Stimulated activated CD8-positive, alpha-beta memory T cell treated with anti-CD3 and anti-CD28 coated beads, Interleukin-7, amount 100 ng/mL, for 1 hour (primary cell): Measurements from ENCODE around the gene STXBP2.

Source experiments
- DNase-seq, 2 donors: peaks; one replicate each; pipeline ENCODE4 v3.0.0-alpha.2; 2020; ENCODE audit warnings: low read depth in 2 of 2

STXBP2 gene

GRCh38 chr19:7650148-7650547, 13.2 kb downstream of the STXBP2 start:
- DNase-seq = no peak

DNA sequence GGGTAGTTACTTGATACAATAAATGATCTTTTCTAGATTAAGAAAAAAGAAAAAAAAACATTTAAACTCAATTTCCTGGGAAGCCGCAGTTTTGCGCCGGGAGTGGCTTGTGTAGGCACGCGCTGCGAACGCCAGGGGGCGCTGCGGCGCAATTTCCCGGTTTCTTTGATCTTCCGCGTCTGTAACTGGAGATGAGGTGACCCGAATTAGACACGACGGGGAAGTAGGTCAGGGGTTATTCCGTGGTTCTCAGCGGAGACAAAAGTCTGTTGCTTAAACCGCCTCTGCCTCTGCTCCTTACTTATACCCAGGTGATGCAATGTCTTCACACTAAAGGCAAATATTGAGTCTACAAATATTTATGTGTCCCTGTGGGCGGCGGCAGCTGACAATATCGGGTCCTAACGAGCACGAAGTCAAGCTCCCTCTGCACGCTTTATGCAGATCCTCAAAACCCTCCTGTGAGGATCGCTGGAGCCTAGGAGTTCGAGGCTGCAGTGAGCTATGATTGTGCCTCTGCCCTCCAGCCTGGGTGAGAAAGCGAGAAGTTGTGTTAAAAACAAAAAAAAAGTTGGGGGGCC, 15.2 kb downstream of the STXBP2 start:
- peak; percentile 69 to 81 for DNase-seq

- DNase-seq = no peak
These were observed 17.5 kb downstream of the STXBP2 start for GRCh38 chr19:7654401-7654800.

DNA sequence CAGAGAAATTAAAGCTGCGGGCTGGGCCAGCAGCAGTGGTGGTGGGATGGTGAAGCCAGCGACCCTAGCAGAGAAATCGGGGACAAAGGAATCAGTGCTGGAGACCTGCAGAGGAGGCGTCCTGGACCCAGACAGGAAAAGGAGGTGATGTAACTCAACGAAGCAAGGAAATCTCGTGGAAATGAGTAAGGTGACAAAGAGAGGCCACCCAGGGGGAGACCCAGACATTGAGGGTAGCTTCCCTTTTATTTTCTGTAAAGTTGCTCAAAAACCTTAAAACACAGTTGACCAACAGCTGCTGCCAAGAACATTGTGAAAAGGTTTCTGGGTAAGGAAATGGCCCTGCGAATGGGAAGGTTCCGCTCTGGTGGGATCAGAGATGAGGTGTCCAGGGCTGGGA, 18.7 kb downstream of the STXBP2 start:
- no peak for DNase-seq

DNA sequence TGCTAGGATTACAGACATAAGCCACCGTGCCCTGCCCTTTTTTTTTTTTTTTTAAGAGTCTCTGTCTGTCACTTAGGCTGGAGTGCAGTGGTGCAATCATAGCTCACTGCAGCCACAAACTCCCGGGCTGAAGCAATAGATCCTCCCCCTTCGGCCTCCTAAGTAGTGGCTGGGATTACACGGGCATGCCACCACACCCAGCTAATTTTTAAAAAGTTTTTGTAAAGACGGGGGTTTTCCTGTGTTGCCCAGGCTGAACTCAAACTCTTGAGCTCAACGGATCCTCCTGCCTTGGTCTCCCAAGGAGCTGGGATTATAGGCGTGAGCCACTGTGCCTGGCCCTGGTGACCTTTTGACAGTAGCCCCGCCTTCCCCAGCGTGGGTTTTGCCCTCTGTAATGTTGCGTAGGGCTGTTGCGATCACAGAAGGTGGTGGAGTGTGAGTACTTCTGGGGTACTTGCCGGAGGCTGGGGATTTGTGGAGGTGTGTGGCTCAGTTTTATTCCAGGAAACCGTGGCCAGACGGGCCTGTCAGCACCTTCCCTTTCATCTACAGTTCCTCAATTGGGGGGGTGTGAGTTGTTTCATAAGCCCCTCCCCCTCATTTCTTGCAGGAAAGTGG, 20.3 kb downstream of the STXBP2 start:
- no peak for DNase-seq

DNA sequence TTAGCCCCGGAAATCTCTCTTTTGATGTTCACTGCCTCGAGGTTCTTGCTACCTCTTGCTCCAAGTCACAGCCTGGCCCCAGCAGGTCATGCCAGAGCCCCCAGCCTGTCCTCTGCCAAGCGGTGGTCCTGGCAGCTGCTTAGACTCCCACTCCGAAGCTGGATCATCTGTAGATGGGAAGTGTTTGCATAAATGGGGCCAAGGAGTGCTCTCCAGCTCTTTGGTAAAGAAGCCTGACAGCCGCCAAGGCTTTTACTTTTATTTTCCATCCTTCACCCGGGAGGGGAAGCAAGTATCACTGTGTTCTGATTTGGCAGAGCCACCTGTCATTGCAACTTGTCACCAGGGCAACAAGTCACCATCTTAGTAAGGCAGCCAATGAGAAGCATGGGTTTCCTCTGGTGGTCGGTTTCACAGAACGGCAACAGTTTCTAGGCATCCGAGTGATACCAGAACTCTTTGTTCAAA, 21.3 kb downstream of the STXBP2 start:
- DNase-seq = no peak

- no peak for DNase-seq
These were observed 25.0 kb downstream of the STXBP2 start for GRCh38 chr19:7661744-7662538.

- no peak for DNase-seq
These were observed 25.7 kb downstream of the STXBP2 start for GRCh38 chr19:7662657-7663056.

DNA sequence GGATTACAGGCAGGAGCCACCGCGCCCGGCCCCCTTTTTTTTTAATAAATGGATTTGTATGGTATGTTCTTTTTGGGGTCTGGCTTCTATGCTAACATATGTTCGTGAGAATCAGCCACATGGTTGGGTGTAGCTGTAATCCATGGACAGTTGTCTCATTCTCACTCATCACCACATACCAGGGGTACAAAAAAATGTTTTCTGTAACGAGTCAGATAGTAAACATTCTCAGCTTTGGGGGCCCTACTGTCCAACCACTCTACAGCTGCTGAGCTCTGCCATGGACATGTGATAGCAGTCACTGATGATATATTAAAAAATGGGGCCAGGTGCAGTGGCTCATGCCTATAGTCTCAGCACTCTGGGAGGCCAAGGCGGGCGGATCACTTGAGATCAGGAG, 26.8 kb downstream of the STXBP2 start:
- no peak for DNase-seq

GRCh38 chr19:7665076-7665475, 28.2 kb downstream of the STXBP2 start:
- DNase-seq = no peak

GRCh38 chr19:7668842-7669241, 31.9 kb downstream of the STXBP2 start, which contains the start of gene RETN:
TSS of gene RETN (plus strand) at chr19:7669049. CDS start at chr19:7669327, 278 bp downstream.
- no peak for DNase-seq

DNA sequence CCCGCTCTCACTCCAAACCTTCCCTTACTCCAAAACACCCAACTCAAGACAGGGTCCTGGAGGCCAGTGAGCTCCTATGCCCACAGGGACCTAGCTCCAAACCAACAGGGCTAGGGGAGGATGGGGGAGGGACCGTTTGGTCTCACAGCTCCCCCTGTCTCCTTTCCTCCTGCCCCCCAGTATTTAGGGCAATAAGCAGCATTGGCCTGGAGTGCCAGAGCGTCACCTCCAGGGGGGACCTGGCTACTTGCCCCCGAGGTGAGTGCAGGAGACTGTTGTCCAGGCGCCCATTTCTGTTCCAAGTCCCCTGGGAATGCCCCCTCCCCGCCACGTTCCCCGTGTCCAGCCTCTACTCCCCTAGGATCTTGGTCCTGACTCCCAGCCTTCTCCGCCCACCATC, 32.7 kb downstream of the STXBP2 start:
- DNase-seq = no peak

- DNase-seq = no peak
These were observed 33.4 kb downstream of the STXBP2 start for GRCh38 chr19:7670150-7670783.

DNA sequence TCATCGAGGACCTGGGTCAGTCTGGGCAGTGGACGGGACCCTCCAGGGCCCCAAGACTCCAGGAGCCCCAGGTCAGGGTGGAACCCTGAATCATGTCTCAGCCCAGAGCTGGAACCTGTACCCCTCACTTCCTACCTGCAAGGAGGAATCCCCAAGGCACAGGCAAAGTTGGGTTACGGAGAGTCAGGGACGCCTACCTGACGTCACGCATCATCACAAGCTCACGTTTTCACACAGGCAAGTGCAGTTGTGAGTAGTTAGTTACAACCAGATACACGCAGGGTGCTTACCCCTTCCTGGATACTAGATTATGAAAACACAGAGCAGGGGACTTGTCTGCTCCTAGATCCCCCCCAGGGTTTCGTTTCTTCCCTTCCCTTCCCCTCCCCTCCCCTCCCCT, 33.9 kb downstream of the STXBP2 start:
- no peak for DNase-seq

- no peak for DNase-seq
These were observed 35.6 kb downstream of the STXBP2 start for GRCh38 chr19:7672522-7672921.

DNA sequence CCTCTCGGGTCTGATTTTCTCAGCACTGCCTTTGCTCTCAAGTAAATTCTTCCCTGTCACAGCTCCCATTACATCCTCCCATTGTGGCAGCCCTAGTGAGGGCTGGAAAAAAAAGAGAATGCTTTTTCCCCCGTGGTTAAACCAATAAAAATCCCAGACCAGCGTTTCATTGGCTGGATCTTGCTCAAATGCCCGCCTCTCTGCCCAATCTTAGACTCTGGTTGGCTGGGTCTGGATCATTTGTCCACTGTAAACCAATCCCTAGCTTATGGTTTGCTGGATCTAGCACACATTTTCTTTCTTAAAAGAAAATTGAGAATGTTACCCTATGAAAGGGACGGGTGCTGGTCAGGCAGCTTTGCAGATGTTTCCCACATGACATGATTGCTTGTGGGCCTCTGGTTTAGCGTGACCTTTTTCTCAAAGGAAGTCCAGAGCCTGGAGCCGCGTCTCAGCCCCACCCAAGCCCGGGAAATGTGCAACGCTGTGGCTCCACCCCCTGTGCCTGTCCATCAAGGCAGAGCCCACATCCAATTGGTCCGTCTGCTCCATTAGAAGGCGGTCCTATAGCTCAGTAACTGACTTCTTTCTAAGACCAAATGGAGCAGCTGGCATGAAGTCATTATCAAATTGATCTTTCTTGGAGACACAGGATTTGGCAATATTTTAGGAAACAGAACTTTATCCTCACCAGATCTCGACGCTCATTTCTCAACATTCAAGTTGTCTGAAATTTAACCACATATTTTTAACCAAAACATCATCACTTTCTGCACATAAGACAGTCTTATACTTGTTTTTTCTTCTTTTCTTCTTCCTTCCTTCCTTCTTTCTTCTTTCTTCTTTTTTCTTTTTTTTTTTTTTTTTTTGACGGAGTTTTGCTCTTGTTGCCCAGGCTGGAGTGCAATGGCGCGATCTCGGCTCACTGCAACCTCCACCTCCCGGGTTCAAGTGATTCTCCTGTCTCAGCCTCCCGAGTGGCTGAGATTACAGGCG, 37.4 kb downstream of the STXBP2 start:
- no peak for DNase-seq

DNA sequence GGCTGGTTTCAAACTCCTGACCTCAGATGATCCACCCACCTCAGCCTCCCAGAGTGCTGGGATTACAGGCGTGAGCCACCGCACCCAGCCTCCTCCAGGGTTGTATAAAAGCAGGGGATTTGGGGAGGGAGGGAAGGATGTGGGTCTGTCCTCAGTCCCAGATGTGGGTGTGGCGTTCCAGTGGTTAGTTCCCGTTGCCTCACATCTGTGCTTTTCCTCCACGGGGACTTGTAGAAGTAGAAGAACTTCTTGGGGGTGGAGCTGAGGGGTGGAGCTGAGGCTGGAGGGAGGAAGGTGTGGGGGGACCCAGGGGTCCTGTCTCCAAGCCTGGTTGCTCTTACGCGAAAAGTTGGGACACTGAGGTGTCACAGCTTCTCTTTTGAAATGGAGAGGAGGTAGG, 39.5 kb downstream of the STXBP2 start:
- DNase-seq = no peak

DNA sequence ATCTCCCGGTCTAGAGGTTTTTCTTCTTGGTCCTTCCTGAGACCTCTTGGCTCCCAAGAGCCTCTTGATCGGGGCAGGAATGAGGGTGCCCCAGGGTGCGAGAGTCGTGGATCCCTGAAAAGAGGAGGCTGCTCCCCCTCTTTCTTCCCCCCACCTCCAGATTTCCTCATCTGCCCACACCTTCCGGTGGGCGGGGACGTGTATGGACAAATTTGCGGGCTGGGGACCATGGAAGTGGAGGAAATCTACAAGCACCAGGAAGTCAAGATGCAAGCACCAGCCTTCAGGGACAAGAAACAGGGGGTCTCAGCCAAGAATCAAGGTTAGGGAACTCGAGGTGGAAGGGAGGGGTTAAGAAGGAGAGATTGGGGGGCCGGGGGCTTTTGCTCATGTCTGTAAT, 39.9 kb downstream of the STXBP2 start, which contains the start of gene MCEMP1:
TSS of gene MCEMP1 (plus strand) at position 237 of the 400 bp plus-strand sequence. CDS start at position 268, 31 bp downstream.
- no peak for DNase-seq

DNA sequence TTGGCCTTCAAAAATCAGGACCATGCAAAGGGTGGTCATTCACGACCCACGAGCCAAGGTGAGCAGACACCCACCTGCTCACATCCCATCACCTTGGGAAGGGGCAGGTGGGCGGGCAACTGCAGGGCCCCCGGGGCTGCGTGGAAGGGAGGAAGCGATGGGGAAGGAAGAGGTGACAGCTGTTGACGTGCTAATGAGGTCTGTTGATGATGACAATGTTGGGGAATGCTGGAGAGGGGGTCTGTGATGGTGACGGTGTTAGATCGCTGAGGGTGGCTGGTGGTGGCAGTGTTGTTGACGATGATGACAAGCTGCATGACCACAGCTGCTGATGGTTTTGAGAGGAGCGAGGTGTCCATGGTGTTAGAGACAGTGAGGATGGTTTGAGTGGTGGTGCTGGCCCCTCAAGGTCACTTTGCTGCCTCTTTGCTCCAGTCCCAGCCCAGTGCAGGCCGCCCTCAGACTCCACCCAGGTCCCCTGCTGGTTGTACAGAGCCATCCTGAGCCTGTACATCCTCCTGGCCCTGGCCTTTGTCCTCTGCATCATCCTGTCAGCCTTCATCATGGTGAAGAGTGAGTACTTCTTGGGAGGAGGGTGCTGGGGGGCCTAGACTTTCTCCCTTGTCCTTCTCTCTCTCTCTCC, 40.9 kb downstream of the STXBP2 start:
- DNase-seq = no peak

GRCh38 chr19:7678971-7679751, 42.3 kb downstream of the STXBP2 start:
- peak in 1 of 2 donors; percentile 34 for DNase-seq
